Testis (tissue), 2 donors: ENCODE measurements around the gene SMOC2.

Source experiments
- CTCF ChIP-seq, 3 experiments: fragments of 450-650 bp in 2 of 3; fragments of 200-600 bp in 1 of 3; sonication (generic) in 1 of 3; IDR thresholded peaks; one replicate each; pipeline ENCODE4 v1.5.1; 2016 to 2019; ENCODE audit warnings: antibody characterized with exemption in 3 of 3, mild to moderate bottlenecking in 2 of 3, moderate library complexity in 1 of 3
- POLR2A ChIP-seq: fragments of 450-650 bp; IDR thresholded peaks from one replicate; pipeline ENCODE4 v1.6.1; 2017; ENCODE audit warnings: antibody characterized with exemption, mild to moderate bottlenecking, moderate library complexity

GRCh38 chr6:168611691-168612090, 170.7 kb downstream of the SMOC2 start:
- TF ChIP-seq CTCF (IDR thresholded peaks at IDR 0.05), result no peak
- TF ChIP-seq POLR2A, result no peak
